ENCODE data around the gene FOXO6.
"Not testable (repeated sequence)": the region's sequence is repeated elsewhere in the genome, so short reads cannot be mapped to it uniquely, and the experiment has no call there.

The FOXO6 gene

GRCh38 chr1:41329662-41330587 lies 31.3 kb upstream of the FOXO6 start:
- no peak for DNase-seq

- DNase-seq, result peak; percentile 28
Measured at GRCh38 chr1:41330588-41331545, 30.4 kb upstream of the FOXO6 start.

GRCh38 chr1:41331546-41331917 lies 29.7 kb upstream of the FOXO6 start:
- DNase-seq, result no peak

DNA sequence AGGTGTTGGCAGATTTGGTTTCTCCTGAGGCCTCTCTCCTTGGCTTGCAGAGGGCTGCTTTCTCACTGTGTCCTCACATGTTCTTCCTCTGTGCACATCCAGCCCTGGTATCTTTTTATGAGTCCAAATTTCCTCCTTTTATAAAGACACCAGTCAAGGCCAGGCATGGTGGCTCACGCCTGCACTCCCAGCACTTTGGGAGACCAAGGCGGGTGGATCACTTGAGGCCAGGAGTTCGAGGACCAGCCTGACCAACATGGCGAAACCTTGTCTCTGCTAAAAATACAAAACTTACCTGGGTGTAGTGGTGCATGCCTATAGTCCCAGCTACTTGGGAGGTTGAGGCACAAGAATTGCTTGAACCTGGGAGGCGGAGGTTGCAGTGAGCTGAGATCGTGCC lies 29.1 kb upstream of the FOXO6 start:
- not testable (repeated sequence) for DNase-seq

DNA sequence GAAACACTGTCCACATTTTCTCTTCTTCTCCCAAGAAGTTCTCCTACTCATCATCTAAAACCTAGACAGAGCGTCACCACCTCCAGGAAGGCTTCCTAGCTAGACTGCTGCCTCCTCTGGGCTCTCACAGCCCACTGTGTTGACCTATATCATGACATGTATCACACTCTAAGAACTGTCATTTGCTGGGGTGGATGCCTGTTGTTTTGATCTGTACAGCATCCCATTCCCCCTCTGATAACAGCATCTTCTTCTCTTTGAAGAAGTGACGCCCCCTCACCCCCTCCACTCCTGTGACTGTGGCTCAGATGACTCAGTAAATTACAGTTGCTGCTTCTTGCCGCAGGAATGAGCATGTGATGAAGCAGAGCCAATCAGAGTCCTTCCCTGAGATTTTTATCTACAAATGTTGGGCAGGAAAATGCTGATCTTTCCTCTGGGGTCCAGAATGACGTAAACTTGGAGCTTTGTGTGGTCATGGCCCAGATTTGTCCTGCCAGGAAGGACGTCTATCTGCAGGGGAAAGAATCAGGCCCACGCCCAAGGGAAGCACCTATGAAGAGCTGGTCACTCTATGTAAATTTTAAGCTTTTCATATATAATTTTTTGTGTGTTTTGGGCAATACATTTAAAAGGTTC lies 28.0 kb upstream of the FOXO6 start:
- no peak for DNase-seq

- no peak for DNase-seq
Measured at GRCh38 chr1:41338820-41339219, 22.4 kb upstream of the FOXO6 start.

- DNase-seq, result no peak
Measured at GRCh38 chr1:41340655-41341364, 20.4 kb upstream of the FOXO6 start.

DNA sequence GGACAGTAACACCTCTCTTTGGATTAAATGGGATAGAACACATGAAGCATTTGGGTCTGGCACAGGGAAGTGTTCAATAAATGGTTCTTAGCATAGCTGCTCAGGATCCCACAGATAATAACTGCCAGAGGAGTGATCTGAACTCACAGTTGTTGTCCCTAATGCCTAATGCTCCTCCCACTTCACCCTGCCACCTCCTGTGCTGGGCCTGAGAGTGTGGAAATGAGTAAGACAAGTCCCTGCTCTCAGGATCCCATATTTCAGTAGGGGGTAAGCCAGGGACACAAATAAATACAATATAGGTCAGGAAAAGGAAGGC lies 19.9 kb upstream of the FOXO6 start:
- no peak for DNase-seq

GRCh38 chr1:41341772-41342562 lies 19.3 kb upstream of the FOXO6 start:
- DNase-seq, result no peak

DNA sequence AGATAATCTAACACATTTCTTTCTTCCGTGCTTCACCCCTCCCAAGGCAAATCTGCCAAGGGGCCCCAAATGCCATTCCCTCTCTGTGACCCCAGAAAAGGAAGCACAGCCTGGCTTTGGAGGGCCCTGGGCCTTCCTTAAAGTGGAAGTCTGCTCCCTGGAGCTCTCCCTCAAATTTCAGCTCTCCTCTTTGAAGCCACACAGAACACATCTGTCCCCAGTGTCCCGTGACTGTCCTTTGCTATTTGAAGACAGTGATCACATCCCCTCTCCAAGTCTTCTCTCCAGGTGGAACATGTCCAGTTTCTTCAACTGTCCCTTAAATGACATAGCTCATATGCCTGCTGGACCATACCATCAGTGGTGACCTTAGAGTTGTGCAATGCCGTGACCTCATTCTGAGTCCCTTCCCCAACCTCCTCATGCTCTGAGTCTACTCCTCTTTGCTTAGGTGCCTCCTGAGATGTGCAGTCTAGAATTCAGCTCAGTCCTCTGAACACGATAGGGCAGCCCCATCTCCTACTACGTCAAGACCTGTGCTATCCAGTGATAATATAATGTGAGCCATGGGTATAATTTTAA lies 18.4 kb upstream of the FOXO6 start:
- no peak for DNase-seq

- no peak for DNase-seq
Measured at GRCh38 chr1:41343790-41344699, 17.2 kb upstream of the FOXO6 start.

- no peak for DNase-seq
Measured at GRCh38 chr1:41344708-41345159, 16.5 kb upstream of the FOXO6 start.

GRCh38 chr1:41345434-41346075 lies 15.7 kb upstream of the FOXO6 start:
- DNase-seq, result no peak

- no peak for DNase-seq
Measured at GRCh38 chr1:41347276-41347675, 14.0 kb upstream of the FOXO6 start.

- DNase-seq, result no peak
Measured at GRCh38 chr1:41348394-41348793, 12.8 kb upstream of the FOXO6 start.

GRCh38 chr1:41349361-41350054 lies 11.7 kb upstream of the FOXO6 start:
- DNase-seq, result no peak

DNA sequence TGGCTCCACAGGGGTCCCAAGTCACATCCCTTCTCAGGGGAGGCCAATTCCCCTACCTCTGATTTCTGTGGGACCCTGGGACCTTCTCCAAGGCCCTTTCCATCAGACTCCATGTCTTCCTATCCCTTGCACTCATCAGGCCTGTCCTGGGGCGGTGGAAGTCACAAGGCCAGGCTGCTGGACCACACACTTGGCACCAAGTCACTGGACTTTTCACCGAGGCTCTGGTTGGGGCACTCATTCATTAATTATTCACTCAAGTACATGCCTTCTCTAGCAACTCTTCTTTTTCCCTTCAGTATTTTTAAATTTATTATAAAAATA lies 11.2 kb upstream of the FOXO6 start:
- no peak for DNase-seq

DNA sequence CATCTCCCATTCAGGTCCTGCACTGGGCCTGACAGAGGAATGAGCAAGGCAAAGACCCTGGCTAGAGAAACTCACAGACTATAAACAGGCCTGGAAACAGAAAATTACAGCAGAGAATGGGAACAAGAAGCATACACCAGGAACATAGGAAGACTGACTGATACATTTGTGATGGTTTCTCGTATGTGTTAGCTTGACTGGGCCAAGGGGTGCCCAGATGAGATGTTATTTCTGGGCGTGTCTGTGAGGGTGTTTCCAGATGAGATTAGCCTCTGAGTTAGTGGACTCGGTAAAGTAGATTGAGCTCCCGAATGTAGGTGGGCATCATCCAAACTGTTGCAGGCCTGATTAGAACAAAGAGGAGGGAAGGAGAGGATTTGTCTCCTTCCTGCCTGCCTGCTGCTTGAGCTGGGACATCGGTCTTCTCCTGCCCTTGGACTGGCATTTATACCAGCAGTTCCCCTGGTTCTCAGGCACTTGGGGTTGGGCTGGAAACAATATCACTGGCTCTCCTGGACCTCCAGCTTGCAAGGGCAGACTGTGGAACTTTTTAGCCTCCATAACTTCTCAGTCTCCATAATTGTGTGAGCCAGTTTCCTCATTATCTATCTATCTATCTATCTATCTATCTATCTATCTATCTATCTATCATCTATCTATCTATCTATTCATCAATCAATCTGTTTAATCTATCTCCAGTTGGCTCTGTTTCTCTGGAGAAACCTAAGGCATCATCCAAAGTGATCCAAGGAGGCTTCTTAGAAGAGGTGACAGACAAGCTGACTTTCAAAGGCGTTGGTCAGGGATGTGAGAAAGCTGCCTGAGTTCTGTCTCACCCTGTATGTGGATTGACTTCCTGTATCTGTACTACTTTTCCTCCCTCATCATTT lies 9.7 kb upstream of the FOXO6 start:
- DNase-seq, result no peak

All from NCI-H526 treated with DMSO at 0.1 percent for 48 hours (cell line).